Activated T-cell treated with anti-CD3 and anti-CD28 coated beads, Interleukin-2, amount 50 U/mL, for 72 hours (primary cell): ENCODE data around the gene LIPG. TPM values are rescaled to one million over a fixed set of nuclear protein-coding genes. Genes with fewer than 3 reads are reported as not detected.

Source experiments
- ATAC-seq, 2 donors: fragments of 150-1000 bp; cut with Tn5 transposase; replicated peaks in 1 of 2; 2 replicates each; pipeline ENCODE4 v1.10.0; 2021; ENCODE audit warnings: moderate library complexity in 2 of 2, mild to moderate bottlenecking in 1 of 2
- DNase-seq, 2 donors: peaks; one replicate each; pipeline ENCODE4 v3.0.0; 2021 to 2022; ENCODE audit warnings: mixed read lengths in 1 of 2
- H3K27ac Mint-ChIP-seq: one replicate; pipeline ENCODE4 v1.8.0; 2022; ENCODE audit warnings: mild to moderate bottlenecking, moderate library complexity, mixed read lengths
- H3K27me3 Mint-ChIP-seq: one replicate; pipeline ENCODE4 v1.8.0; 2022; ENCODE audit warnings: low read depth, mixed read lengths
- H3K36me3 Mint-ChIP-seq, 2 donors: one replicate each; pipeline ENCODE4 v1.8.0; 2022; ENCODE audit warnings: mixed read lengths in 2 of 2, mild to moderate bottlenecking in 1 of 2; ENCODE audit not compliant: insufficient read depth in 2 of 2
- H3K4me1 Mint-ChIP-seq: one replicate; pipeline ENCODE4 v1.8.0; 2022; ENCODE audit warnings: low read depth, mixed read lengths
- H3K4me3 Mint-ChIP-seq, 2 donors: one replicate each; pipeline ENCODE4 v1.8.0; 2022; ENCODE audit warnings: mild to moderate bottlenecking in 2 of 2, mixed read lengths in 2 of 2, moderate library complexity in 2 of 2
- H3K9me3 Mint-ChIP-seq, 2 donors: one replicate each; pipeline ENCODE4 v1.8.0; 2022; ENCODE audit warnings: mixed read lengths in 2 of 2
- total RNA-seq, 2 donors: library from RNA; stranded (reverse); gene quantifications; one replicate each; pipeline ENCODE4 v1.2.3, GENCODE V29; 2022

The LIPG gene
- total RNA-seq, 2 donors from 2014 or later, result 0.12 TPM; not detected in 1

GRCh38 chr18:49626842-49627467, 65.1 kb downstream of the LIPG start:
- DNase-seq, result no peak
- H3K9me3 Mint-ChIP-seq, result no peaks in the 10 kb centered on the region
- H3K27me3 Mint-ChIP-seq, result peaks cover 21% of the 10 kb centered on the region

DNA sequence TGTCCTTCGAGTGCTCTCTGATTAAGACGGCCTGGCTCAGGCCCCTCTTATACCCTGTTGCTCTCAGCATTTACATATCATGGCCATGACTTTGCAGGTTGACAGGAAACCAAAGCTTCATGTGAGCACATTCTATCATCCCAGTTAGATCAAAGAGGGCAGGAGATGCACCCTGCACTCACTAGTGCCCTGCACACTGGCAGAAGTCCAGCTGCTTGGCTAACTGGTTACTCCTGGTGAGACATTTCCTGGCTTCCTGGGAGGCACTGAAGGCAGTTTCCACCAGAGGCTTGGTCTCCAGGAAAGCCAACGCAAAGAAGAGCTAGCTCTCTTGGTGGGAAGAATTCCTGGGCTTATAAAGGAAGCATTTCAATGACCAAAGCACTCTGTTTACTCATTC, 66.3 kb downstream of the LIPG start:
- no peak overlapping the region for H3K4me3 Mint-ChIP-seq
- no peak overlapping the region for H3K27ac Mint-ChIP-seq
- DNase-seq (no peak), ATAC-seq (no peak)
- H3K4me1 Mint-ChIP-seq, result no peaks in the 10 kb centered on the region
- H3K9me3 Mint-ChIP-seq, result no peaks in the 10 kb centered on the region
- H3K27me3 Mint-ChIP-seq, result peaks cover 17% of the 10 kb centered on the region
- no peaks in the 10 kb centered on the region for H3K36me3 Mint-ChIP-seq

More at GRCh38 chr18:49626842-49627467, 65.1 kb downstream of the LIPG start:
- no peaks in the 10 kb centered on the region for H3K36me3 Mint-ChIP-seq
- H3K4me3 Mint-ChIP-seq, result no peak overlapping the region
- no peak overlapping the region for H3K27ac Mint-ChIP-seq
- ATAC-seq, result no peak
- no peaks in the 10 kb centered on the region for H3K4me1 Mint-ChIP-seq

GRCh38 chr18:49628881-49629795, 67.3 kb downstream of the LIPG start:
- no peaks in the 10 kb centered on the region for H3K36me3 Mint-ChIP-seq
- ATAC-seq (no peak), DNase-seq (no peak)
- no peaks in the 10 kb centered on the region for H3K4me1 Mint-ChIP-seq
- H3K4me3 Mint-ChIP-seq, result no peak overlapping the region
- H3K27me3 Mint-ChIP-seq, result peaks cover 26% of the 10 kb centered on the region
- no peaks in the 10 kb centered on the region for H3K9me3 Mint-ChIP-seq
- H3K27ac Mint-ChIP-seq, result no peak overlapping the region

DNA sequence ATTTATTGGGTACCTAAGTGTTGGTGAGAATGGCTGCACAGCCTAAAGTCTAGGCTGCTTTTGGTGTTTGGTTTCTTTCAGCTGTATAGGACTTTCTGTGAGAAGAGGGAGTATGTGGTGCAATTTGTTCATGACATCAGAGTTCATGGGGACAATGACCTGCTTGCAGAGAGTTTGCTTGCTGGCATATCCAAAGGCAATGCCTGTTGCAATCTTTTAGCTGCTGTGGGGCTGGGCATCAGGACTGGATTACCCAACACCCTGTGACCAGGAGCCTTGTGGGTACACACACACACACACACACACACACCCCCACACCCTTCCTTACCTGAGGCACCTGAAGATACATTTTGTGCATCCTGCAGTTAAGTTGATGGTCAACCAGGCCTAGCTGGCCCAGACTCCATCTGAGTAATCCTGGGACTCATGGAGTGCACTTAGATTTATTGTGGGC, 68.4 kb downstream of the LIPG start:
- H3K27ac Mint-ChIP-seq, result no peak overlapping the region
- no peaks in the 10 kb centered on the region for H3K4me1 Mint-ChIP-seq
- no peak overlapping the region for H3K4me3 Mint-ChIP-seq
- DNase-seq (no peak), ATAC-seq (no peak)
- no peaks in the 10 kb centered on the region for H3K9me3 Mint-ChIP-seq
- no peaks in the 10 kb centered on the region for H3K36me3 Mint-ChIP-seq
- peaks cover 28% of the 10 kb centered on the region for H3K27me3 Mint-ChIP-seq

DNA sequence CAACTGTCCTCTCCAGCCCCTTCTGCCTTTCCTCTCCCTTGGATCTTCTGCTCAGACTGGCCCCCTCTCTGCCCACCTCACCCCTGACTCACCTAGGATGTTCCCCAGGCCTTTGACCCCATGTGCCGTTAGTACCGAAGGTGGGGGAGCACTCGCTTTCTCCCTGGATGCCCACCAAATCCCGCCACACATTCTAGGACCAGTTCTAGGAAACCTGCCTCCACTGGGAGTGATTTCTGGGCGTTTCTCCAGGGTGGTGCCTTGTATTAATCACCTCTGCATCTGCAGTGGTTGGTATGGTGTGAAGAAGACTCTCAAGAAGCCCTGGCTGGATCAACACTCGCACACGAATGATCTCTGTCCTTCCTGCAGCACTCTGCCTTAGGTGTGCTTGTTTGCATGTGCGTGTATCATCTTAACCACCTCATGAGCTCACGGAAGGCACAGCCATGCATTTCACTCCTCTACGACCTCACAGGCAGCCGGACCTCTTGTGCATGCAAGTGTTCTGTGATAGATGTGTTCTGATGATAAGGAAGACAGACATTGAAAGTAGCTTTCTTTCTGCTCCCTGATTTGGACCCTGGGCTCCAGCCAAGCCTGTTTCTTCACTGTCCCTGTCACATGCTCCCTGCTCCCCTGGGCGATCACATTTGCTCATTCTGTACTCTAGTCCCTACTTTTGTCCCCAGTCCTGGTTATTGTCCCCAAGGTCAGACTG, 69.4 kb downstream of the LIPG start:
- no peaks in the 10 kb centered on the region for H3K9me3 Mint-ChIP-seq
- no peak overlapping the region for H3K27ac Mint-ChIP-seq
- no peak overlapping the region for H3K4me3 Mint-ChIP-seq
- ATAC-seq, result no peak
- peaks cover 28% of the 10 kb centered on the region for H3K27me3 Mint-ChIP-seq
- no peaks in the 10 kb centered on the region for H3K36me3 Mint-ChIP-seq
- no peak for DNase-seq
- no peaks in the 10 kb centered on the region for H3K4me1 Mint-ChIP-seq

DNA sequence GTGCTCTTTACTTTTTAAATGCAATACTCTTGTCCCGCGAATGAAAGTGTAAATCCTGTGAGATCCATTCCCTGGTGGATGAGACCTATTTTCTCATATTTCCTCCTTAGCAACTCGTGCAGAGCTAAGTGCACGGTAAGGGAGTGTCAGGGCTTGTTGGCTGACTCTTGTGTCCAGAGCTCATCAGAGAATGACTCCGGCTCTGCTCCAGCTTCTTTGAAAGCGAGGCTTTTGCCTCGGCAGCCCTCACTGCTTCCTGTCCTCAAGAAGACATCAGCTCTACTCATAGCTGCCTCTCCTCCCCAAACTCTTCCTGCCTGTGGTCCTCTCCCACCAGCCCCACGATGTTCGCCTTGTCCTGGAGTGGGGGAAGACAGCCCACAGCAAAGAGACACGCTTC, 70.7 kb downstream of the LIPG start:
- no peak overlapping the region for H3K27ac Mint-ChIP-seq
- no peaks in the 10 kb centered on the region for H3K4me1 Mint-ChIP-seq
- H3K4me3 Mint-ChIP-seq, result no peak overlapping the region
- ATAC-seq (no peak), DNase-seq (no peak)
- H3K27me3 Mint-ChIP-seq, result peaks cover 31% of the 10 kb centered on the region
- H3K9me3 Mint-ChIP-seq, result no peaks in the 10 kb centered on the region
- peaks cover 0 to under 1% of the 10 kb centered on the region in 2 donors for H3K36me3 Mint-ChIP-seq

DNA sequence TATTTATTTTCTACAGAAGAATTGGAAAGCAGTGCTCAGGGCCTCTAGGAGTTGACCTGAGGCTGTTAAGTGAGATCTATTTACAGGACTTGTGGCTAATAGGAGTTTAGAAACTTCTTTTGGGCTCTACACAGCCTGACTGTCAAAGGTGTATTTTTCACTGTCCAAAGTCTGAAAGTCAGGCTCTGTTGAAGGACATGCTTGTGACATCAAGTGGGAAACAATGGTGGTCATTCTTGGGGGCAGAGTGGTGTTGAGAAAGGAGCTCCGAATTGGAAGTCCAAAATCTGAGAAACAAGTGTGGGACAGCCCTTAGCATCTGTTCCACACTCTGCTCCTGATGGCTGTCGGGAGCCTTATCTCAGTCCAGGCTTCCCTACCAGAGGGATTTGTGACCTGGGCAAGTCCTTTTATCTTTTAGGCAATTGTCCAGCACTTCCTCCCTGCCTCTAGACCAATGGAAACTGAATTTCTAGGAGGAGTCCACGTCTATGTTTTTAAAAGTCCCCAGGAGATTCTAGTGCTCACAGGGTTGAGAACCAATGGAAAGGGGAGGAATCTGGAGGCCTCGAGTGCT, 76.4 kb downstream of the LIPG start:
- Mint-ChIP-seq H3K4me1 (no peaks in the 10 kb centered on the region), H3K4me3 (no peak overlapping the region), H3K9me3 (no peaks in the 10 kb centered on the region), H3K36me3 (peaks cover 0 to 1% of the 10 kb centered on the region in 2 donors), H3K27me3 (peaks cover 23% of the 10 kb centered on the region), H3K27ac (no peak overlapping the region)
- ATAC-seq, result no peak
- no peak for DNase-seq

DNA sequence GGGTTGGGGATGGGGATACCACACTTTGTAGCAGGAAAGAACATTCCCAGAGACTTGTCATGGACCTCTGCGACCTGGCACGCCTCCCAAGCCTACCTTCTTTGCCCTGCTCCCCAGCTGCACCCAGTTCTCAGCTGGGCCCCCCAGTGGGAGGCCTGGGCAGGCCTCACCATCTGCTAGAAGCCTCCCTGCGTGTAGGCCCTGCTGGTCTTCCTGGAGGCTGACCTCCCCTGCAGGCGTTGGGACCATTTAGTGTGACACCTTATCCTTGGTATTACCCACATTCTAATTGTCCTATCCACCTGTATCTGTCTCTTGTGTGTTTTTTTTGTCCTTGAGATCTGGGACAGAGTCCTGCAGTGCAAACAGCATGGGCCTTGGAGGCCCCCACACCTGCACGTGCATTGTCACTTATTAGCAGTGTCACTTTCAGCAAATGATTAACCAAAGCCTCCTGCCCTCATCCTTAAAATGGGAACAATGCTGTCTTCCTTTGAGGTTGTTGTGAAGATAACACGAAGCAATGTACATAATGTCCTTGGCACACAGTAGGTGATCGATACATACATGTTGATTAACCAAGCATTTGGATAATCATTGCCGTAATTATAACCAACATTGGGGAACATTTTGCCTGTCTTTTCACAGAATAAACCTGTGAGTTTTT, 77.2 kb downstream of the LIPG start:
- Mint-ChIP-seq H3K27ac (no peak overlapping the region), H3K4me3 (no peak overlapping the region), H3K4me1 (no peaks in the 10 kb centered on the region), H3K36me3 (peaks cover 0 to 1% of the 10 kb centered on the region in 2 donors), H3K27me3 (peaks cover 17% of the 10 kb centered on the region), H3K9me3 (no peaks in the 10 kb centered on the region)
- no peak for DNase-seq
- ATAC-seq, result no peak

DNA sequence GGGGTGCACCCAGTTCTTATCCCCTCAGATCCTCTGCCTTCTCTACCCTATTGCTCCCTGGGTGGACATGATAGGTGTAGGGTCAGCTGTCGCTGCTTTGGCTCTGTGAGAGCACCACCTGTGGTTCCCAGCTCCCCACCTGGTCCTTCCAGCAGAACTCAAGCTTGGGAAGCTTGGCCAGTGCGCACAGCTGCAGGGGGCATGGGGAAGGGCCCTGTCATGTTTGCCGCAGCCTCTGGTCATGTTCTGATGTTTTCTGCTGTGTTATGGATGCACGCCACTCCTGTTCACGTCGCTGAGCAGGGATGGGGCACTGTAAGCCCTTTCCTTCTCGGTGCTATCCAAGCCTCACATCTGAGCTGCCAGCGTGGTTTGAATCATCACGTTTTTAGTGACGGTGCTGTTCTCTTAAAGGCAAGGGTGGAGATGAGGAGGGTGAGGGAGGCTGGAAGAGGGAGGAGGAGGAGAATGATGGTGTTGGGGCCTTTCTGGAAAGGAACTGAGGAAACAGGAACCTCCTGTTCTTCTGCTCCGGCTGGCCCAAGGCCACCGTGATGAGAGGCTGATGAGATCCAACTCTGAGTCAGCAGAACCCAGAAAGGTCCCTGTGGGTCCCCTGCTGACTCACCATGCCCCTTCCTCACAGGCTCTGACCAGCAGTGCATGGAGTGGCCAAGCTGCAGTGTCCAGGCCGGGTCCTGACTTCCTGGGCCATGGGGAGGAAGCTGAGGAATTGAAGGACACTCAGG, 78.0 kb downstream of the LIPG start:
- DNase-seq, result no peak
- Mint-ChIP-seq H3K36me3 (peaks cover 0 to 1% of the 10 kb centered on the region in 2 donors), H3K4me1 (no peaks in the 10 kb centered on the region), H3K9me3 (no peaks in the 10 kb centered on the region), H3K4me3 (no peak overlapping the region), H3K27ac (no peak overlapping the region), H3K27me3 (peaks cover 13% of the 10 kb centered on the region)
- no peak for ATAC-seq

GRCh38 chr18:49640741-49641140, 78.9 kb downstream of the LIPG start:
- H3K27me3 Mint-ChIP-seq, result peaks cover 13% of the 10 kb centered on the region
- H3K27ac Mint-ChIP-seq, result no peak overlapping the region
- DNase-seq (no peak), ATAC-seq (no peak)
- H3K36me3 Mint-ChIP-seq, result peaks cover 0 to 1% of the 10 kb centered on the region in 2 donors
- no peaks in the 10 kb centered on the region for H3K4me1 Mint-ChIP-seq
- H3K9me3 Mint-ChIP-seq, result no peaks in the 10 kb centered on the region
- no peak overlapping the region for H3K4me3 Mint-ChIP-seq

DNA sequence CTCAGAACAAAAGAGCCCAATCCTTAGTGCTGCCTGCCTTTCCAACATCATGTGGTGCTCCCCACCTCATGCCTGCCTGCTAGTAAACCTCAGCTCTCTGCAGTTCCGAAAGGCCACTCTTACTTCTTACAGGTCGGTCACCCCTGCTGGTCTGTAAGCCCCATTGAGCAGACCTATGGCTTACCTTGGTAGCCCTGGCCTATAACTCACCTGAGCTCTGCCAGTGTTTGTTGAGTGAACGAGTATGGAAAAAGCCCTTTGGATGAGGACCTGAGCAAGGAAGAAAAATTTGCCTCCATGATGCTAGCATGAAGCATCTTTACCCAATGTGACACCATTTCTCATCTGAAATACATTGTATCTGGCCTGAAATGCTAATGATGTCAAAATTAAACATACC, 83.3 kb downstream of the LIPG start:
- DNase-seq (no peak), ATAC-seq (no peak)
- Mint-ChIP-seq H3K4me1 (no peaks in the 10 kb centered on the region), H3K9me3 (no peaks in the 10 kb centered on the region), H3K27me3 (peaks cover 7% of the 10 kb centered on the region), H3K27ac (no peak overlapping the region), H3K4me3 (no peak overlapping the region), H3K36me3 (no peaks in the 10 kb centered on the region)

DNA sequence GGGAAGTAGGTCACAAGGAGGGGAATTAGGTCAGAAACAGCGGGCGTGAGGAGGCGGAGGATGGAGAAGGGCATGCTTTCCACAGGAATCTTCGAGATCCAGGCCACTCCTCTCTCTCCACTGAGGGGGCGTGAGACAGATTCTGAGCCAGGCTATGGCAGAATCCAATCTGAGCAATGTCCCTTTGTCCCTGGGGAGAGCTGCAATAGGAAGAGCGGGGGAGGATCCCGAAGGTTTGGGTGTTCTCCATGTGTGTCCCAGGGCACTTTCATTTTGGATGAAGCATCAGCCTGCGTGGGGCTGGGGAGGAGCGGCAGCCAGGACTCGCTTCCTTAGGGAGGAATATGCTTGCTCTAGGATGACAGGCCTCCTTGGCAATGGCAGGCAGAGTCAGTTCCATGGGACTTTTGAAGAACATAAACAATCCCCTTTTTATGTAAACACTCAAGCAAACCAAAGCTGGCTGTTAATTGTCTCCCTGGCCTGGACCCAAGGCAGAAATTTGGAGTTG, 84.0 kb downstream of the LIPG start:
- Mint-ChIP-seq H3K4me1 (no peaks in the 10 kb centered on the region), H3K27me3 (peaks cover 6% of the 10 kb centered on the region), H3K9me3 (no peaks in the 10 kb centered on the region), H3K36me3 (no peaks in the 10 kb centered on the region), H3K27ac (no peak overlapping the region), H3K4me3 (no peak overlapping the region)
- no peak for DNase-seq
- ATAC-seq, result no peak
